Colonic mucosa (tissue), 4 donors: ENCODE measurements around the gene DNAH6. TPM values are rescaled to one million over a fixed set of nuclear protein-coding genes. Genes with fewer than 3 reads are reported as not detected.

Experiments
- DNase-seq: peaks from one replicate; pipeline ENCODE4 v3.0.0-alpha.2; 2020
- H3K27ac ChIP-seq: fragments of 200-600 bp; one replicate; pipeline ENCODE4 v1.8.0; 2021
- H3K27me3 ChIP-seq: fragments of 200-600 bp; one replicate; pipeline ENCODE4 v1.8.0; 2021
- H3K36me3 ChIP-seq: fragments of 200-600 bp; one replicate; pipeline ENCODE4 v1.8.0; 2021
- H3K4me1 ChIP-seq: fragments of 200-600 bp; one replicate; pipeline ENCODE4 v1.8.0; 2021; ENCODE audit warnings: mild to moderate bottlenecking
- H3K4me3 ChIP-seq: fragments of 200-600 bp; one replicate; pipeline ENCODE4 v1.8.0; 2021
- H3K9ac ChIP-seq, 2 donors: one replicate each; pipeline ENCODE4 v1.7.0; 2013; ENCODE audit warnings: control low read depth in 2 of 2, low read depth in 2 of 2, low read length in 2 of 2
- H3K9me3 ChIP-seq: fragments of 200-600 bp; one replicate; pipeline ENCODE4 v1.8.0; 2021
- CTCF ChIP-seq: fragments of 200-600 bp; IDR thresholded peaks from one replicate; pipeline ENCODE4 v1.8.0; 2022; ENCODE audit warnings: antibody characterized with exemption, mild to moderate bottlenecking
- intact Hi-C: fragments of 100-400 bp; cut with DNase I; formaldehyde crosslinking; loops from one replicate; pipeline ENCODE4 v1.14.1; 2022
- total RNA-seq, 2 donors: library from RNA; stranded (reverse); fragmentation: NEBNext Ultra II Directional in 1 of 2; extraction: Animal tissue kit (Norgen Biotek cat#: 25700) in 1 of 2; gene quantifications; one replicate each; pipeline ENCODE4 v1.2.1, GENCODE V29; 2021
- donor health status: healthy.
- donor health status: DM: no; HTN: no; CAD: no.
- donor health status: DM: no; HTN: no; CAD: no.

The DNAH6 gene
- total RNA-seq, 2 donors from 2014 or later = 1.2 to 1.8 TPM

GRCh38 chr2:84700006-84700405, 183.7 kb downstream of the DNAH6 start:
- DNase-seq = no peak
- Histone ChIP-seq H3K27ac (no peak overlapping the region), H3K27me3 (no peaks in the 10 kb centered on the region), H3K9ac (no peak overlapping the region), H3K4me3 (no peak overlapping the region), H3K36me3 (no peaks in the 10 kb centered on the region), H3K9me3 (no peaks in the 10 kb centered on the region), H3K4me1 (no peaks in the 10 kb centered on the region)
- intact Hi-C loops = loop anchor here (5.0 kb wide), 1 partner anchor 77 kb away; no protein-coding TSS in a partner anchor
- no peak for TF ChIP-seq CTCF

GRCh38 chr2:84701880-84702279, 185.6 kb downstream of the DNAH6 start:
- Histone ChIP-seq H3K9ac (no peak overlapping the region), H3K36me3 (no peaks in the 10 kb centered on the region), H3K9me3 (no peaks in the 10 kb centered on the region), H3K4me1 (no peaks in the 10 kb centered on the region), H3K4me3 (no peak overlapping the region), H3K27ac (no peak overlapping the region), H3K27me3 (no peaks in the 10 kb centered on the region)
- DNase-seq = no peak
- no peak for TF ChIP-seq CTCF
- intact Hi-C loops = loop anchor here (5.0 kb wide), 1 partner anchor 75 kb away; no protein-coding TSS in a partner anchor

- Histone ChIP-seq H3K9ac (no peak overlapping the region), H3K9me3 (no peaks in the 10 kb centered on the region), H3K27me3 (no peaks in the 10 kb centered on the region), H3K27ac (no peak overlapping the region), H3K4me3 (no peak overlapping the region), H3K36me3 (no peaks in the 10 kb centered on the region), H3K4me1 (no peaks in the 10 kb centered on the region)
- intact Hi-C loops = loop anchor here (5.0 kb wide), 1 partner anchor 74 kb away; no protein-coding TSS in a partner anchor
- DNase-seq = no peak
- no peak for TF ChIP-seq CTCF
Observed at GRCh38 chr2:84702941-84703340, 186.6 kb downstream of the DNAH6 start.

- Histone ChIP-seq H3K4me1 (no peaks in the 10 kb centered on the region), H3K27me3 (no peaks in the 10 kb centered on the region), H3K9me3 (no peaks in the 10 kb centered on the region), H3K27ac (no peak overlapping the region), H3K36me3 (no peaks in the 10 kb centered on the region), H3K4me3 (no peak overlapping the region), H3K9ac (no peak overlapping the region)
- intact Hi-C loops = loop anchor here (5.0 kb wide), 1 partner anchor 73 kb away; no protein-coding TSS in a partner anchor
- no peak for TF ChIP-seq CTCF
- no peak for DNase-seq
Observed at GRCh38 chr2:84703831-84704230, 187.5 kb downstream of the DNAH6 start.

GRCh38 chr2:84704505-84705244, 188.4 kb downstream of the DNAH6 start:
- DNase-seq = peak; percentile 53
- Histone ChIP-seq H3K9me3 (no peaks in the 10 kb centered on the region), H3K27ac (peak overlapping the region; percentile 11), H3K36me3 (no peaks in the 10 kb centered on the region), H3K4me3 (no peak overlapping the region), H3K27me3 (no peaks in the 10 kb centered on the region), H3K9ac (no peak overlapping the region), H3K4me1 (no peaks in the 10 kb centered on the region)
- no peak for TF ChIP-seq CTCF
- intact Hi-C loops = loop anchor here (5.0 kb wide), 1 partner anchor 73 kb away; no protein-coding TSS in a partner anchor
